ENCODE data around the gene FYB1. TPM values are rescaled to one million over a fixed set of nuclear protein-coding genes. Genes with fewer than 3 reads are reported as not detected.

FYB1 gene
- total RNA-seq, 1 experiment from 2014 or later = not detected

- Histone ChIP-seq H3K27me3 (ENCODE audit: insufficient read depth, low read length) (no peaks in the 10 kb centered on the region), H3K23me2 (ENCODE audit: insufficient read length, low read depth, low read length, poor library complexity, severe bottlenecking) (no peaks in the 10 kb centered on the region), H3K9ac (ENCODE audit: extremely low read depth, insufficient read length, low read length) (no peak overlapping the region), H4K5ac (ENCODE audit: insufficient read length, low read depth, low read length) (no peak overlapping the region), H3K14ac (ENCODE audit: insufficient read depth, low read length) (no peak overlapping the region), H3K18ac (ENCODE audit: insufficient read length, low read depth, low read length) (no peak overlapping the region), H2AFZ (ENCODE audit: low read length) (no peak overlapping the region), H3K4me2 (ENCODE audit: insufficient read depth, insufficient read length, low read length) (no peak overlapping the region), H3K56ac (ENCODE audit: insufficient read length, low read depth, low read length) (no peak overlapping the region), H2BK5ac (ENCODE audit: insufficient read length, low read length) (no peak overlapping the region), H3K9me3 (ENCODE audit: control insufficient read depth, low read depth, low read length) (no peaks in the 10 kb centered on the region), H2BK20ac (ENCODE audit: low read depth, low read length, poor library complexity, severe bottlenecking) (no peak overlapping the region), H4K91ac (ENCODE audit: insufficient read length, low read depth, low read length) (no peak overlapping the region), H3K23ac (ENCODE audit: insufficient read length, low read depth, low read length) (no peak overlapping the region), H3K79me1 (ENCODE audit: insufficient read depth, low read depth, low read length, poor library complexity, severe bottlenecking) (no peaks in the 10 kb centered on the region), H3K4me1 (ENCODE audit: insufficient read depth, low read length) (no peaks in the 10 kb centered on the region), H3K4ac (ENCODE audit: low read depth, low read length) (no peak overlapping the region), H2AK5ac (ENCODE audit: insufficient read length, low read length) (no peak overlapping the region), H2BK12ac (ENCODE audit: insufficient read length, low read depth, low read length) (no peak overlapping the region), H2BK120ac (ENCODE audit: low read depth, low read length, poor library complexity, severe bottlenecking) (no peak overlapping the region), H3K27ac (ENCODE audit: insufficient read length, low read depth, low read length) (no peak overlapping the region), H3K79me2 (ENCODE audit: insufficient read depth, low read length) (no peaks in the 10 kb centered on the region), H3T11ph (ENCODE audit: low read length) (no peak overlapping the region), H4K8ac (replicated peaks; ENCODE audit: insufficient read length, low read depth, low read length) (no peak overlapping the region), H2BK15ac (ENCODE audit: low read depth, low read length) (no peak overlapping the region), H4K20me1 (ENCODE audit: control insufficient read depth, insufficient read depth, insufficient read length) (no peaks in the 10 kb centered on the region)
- DNase-seq = no peak
- no peak overlapping the region for H3K4me3 Mint-ChIP-seq
- no peaks in the 10 kb centered on the region; the same call in 1 of the 2 replicates for H3K27me3 Mint-ChIP-seq (ENCODE audit: low read depth)
- no peaks in the 10 kb centered on the region for H3K36me3 Mint-ChIP-seq (ENCODE audit: insufficient read depth in 1 of 3, low read depth in 3 of 3)
- no peaks in the 10 kb centered on the region for H3K4me1 Mint-ChIP-seq
- no peak overlapping the region for H3K27ac Mint-ChIP-seq
- H3K9me3 Mint-ChIP-seq = no peaks in the 10 kb centered on the region
- no CpG with 5 or more reads among the region's 2 CpGs for WGBS (ENCODE audit: extremely low coverage, insufficient read length, low lambda C conversion rate)
- TF ChIP-seq CTCF (conservative IDR thresholded peaks at IDR 0.05) = no peak
Measured at GRCh38 chr5:39137391-39137790, 82.0 kb downstream of the FYB1 start.

All from H9 (cell line).